Non-pigmented ciliary epithelial cell (primary cell): ENCODE data around the gene TMPRSS2.
"Not testable (repeated sequence)": the region's sequence is repeated elsewhere in the genome, so short reads cannot be mapped to it uniquely, and the experiment has no call there.

ENCODE experiments used
- DNase-seq: peaks from one replicate; pipeline ENCODE4 v3.0.0-alpha.2; 2010; ENCODE audit warnings: low read depth

Gene TMPRSS2

DNA sequence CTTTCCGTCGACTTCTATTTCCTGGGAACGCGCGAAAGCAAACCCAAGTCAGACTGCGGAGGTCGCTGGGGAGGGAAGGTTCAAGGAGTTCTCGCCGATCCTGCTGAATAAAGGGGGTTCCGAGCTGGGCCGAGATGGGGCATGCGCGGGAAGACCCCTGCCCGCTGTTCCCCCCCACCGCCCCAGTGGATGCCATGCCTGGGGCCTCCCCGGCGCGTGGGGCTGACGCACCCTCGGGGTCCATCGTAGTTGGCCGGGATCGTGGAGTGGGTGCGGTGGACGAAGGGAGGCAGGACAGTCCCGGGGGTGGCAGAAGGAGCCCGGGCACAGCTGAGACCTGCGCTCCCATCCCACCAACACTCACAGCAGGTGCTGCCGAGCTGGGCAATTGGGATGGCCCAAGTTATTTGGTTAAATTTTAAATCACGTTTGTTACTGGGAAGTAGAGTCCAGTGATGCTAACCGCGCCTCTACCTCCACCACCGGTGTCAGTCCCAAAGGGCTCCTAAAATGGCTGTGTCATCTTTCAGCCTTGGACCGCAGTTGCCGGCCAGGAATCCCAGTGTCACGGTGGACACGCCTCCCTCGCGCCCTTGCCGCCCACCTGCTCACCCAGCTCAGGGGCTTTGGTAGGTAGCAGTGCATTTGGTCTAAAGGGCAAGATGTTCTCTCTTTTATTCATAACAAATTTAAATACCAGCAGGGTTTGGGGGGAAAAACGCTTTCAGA lies 81.1 kb downstream of the TMPRSS2 start:
- DNase-seq, result no peak

DNA sequence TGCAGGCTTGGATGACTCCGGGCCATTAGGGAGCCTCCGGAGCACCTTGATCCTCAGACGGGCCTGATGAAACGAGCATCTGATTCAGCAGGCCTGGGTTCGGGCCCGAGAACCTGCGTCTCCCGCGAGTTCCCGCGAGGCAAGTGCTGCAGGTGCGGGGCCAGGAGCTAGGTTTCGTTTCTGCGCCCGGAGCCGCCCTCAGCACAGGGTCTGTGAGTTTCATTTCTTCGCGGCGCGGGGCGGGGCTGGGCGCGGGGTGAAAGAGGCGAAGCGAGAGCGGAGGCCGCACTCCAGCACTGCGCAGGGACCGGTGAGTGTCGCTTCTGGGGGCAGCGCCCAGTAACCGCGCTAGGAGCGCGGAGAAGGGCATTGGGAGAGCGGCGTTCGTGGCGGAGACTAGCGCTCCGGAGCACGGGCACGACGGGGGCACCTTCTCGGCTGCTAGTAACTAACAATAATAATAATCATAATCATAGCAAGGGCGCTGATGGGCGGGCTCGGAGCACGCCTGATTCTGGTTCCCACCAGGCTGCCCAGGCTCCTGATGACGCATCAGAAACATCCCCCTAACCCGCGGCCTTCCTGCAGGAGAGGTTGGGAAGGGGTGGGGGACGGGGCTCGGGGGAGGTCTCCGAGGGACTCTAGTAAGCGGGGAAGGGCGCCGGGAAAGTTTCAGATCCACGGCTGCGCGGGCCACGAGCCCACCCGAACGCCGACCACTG lies 81.8 kb downstream of the TMPRSS2 start, which contains the start of gene MX1:
Gene MX1 (plus strand): TSS at position 286 of the 722 bp plus-strand sequence. CDS start 5,832 bp downstream, outside the sequence.
- no peak for DNase-seq

DNA sequence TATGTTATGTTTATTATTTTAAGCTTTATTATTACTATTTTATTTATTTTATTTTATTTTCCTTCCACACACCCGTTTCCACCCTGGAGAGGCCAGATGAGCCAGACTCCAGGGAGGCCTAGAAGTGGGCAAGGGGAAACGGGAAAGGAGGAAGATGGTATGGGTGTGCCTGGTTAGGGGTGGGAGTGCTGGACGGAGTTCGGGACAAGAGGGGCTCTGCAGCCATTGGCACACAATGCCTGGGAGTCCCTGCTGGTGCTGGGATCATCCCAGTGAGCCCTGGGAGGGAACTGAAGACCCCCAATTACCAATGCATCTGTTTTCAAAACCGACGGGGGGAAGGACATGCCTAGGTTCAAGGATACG lies 82.4 kb downstream of the TMPRSS2 start:
- no peak for DNase-seq

DNA sequence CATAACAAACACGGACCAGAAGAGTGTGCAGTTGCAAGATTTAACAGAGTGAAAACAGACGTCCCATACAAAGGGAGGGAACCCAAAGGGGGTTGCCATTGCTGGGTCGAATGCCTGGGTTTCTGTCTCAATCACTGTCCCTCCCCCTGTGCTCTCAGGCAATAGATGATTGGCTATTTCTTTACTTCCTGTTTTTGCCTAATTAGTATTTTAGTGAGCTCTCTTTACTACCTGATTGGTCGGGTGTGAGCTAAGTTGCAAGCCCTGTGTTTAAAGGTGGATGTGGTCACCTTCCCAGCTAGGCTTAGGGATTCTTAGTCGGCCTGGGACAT lies 84.7 kb downstream of the TMPRSS2 start:
- not testable (repeated sequence) for DNase-seq

DNA sequence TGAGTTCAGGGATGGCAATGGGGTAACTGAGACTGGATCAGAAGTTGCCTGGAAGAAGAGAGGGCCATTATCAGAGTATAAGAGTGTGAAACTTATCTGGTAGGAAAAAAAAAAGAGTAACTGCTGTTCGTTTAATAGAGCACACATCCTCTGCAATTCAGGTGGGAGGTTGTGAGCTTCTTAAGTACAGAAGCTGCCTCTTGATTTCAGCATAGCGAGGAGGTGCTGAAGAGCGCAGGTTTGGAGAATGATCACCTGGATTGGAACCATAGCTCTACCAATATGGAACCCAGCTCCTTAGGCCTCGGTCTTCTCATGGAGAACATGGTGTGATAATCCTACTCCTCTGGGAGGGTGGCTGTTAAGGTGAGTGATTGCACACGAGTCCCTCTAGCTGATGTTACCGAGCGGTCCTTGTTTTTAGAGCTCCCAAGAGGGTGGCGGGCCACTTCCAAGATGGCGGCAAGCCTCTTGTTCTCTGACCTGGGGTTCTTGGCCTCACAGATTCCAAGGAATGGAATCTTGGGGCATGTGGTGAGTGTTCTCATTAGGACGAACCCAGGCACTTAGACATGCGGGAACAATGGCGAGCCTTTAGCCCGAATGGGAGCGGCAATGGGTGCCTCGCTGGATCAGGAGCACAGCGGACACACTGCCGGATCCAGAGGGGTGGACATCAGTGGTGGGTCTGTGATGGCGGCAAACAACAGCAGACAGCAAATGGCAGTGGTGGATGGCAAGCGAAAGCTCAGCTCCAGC lies 85.2 kb downstream of the TMPRSS2 start:
- DNase-seq, result no peak

DNA sequence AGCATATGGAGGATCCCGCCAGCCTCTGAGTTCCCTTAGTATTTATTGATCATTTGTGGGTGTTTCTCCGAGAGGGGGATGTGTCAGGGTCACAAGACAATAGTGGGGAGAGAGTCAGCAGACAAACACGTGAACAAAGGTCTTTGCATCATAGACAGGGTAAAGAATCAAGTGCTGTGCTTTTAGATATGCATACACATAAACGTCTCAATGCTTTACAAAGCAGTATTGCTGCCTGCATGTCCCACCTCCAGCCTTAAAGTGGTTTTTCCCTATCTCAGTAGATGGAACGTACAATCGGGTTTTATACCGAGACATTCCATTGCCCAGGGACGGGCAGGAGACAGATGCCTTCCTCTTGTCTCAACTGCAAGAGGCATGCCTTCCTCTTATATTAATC lies 87.0 kb downstream of the TMPRSS2 start:
- not testable (repeated sequence) for DNase-seq

DNA sequence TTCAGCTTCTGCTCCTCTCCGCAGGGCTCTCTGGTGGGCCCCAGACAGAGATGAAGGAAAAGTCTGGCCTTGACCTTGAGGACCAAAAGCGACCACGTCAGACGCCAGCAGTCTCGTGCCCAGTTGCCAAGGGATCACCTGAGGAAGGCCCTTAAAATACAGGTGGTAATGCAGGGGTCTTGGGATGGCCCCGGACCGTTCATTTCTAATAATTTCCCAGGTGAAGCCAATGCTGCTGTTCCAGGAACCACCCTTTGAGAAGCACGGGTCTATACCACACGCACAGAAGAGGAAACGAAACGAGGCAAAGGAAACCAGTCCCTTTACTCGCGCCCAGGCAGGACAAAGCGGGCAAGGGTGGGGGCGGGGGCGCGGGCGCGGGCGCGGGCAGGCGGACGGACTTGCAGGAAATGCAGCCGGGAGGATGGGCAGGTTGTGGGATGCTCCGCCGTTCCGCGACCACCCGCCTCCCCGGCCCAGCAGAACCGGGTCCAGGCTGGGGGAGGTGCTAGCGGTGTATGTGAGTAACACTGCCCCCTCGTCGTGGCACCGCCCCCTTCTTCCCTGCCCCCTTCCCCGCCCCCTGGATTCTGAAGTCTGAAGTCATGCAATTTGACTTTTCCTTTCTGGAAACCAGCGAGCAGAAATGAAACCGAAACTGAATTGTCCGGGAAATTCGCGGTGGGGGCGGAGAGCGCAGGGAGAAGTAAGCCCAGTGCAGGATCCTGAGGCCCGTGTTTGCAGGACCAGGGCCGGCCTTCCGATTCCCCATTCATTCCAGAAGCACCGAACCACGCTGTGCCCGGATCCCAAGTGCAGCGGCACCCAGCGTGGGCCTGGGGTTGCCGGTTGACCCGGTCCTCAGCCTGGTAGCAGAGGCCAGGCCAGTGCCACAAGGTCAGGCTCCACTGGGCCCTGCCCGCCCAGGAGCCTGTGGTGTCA lies 87.8 kb downstream of the TMPRSS2 start:
- peak; percentile 63 for DNase-seq

DNA sequence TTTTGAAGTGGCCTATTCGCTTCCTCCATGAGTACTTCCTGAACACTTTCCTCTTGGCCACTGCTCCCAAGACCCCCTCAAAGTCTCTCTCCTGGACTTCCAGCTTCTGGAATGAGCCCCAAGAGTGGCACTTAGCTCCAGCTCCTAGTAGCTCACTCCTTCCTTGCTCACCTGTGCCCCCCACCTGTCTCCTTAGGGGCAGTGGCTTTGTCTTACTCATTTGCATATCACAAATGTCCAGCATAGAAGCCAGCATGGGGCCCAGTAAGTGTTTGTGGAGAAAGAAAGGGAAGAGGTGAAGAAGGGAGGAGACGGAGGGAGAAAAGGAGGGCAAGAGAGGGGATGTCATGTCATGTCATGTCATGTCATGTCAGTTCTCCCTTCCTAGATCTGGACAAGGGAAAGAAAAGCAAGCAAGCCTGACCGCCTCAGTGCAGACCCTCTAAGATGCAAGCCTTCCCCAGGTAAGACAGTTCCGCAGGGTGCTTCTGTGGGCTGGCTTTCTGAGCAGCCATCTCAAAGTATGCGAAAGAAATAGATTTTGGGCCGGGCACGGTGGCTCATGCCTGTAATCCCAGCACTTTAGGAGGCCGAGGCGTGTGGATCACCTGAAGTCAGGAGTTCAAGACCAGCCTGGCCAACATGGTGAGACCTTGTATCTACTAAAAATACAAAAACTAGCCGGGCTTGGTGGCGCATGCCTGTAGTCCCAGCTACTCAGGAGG lies 88.8 kb downstream of the TMPRSS2 start:
- DNase-seq, result no peak

DNA sequence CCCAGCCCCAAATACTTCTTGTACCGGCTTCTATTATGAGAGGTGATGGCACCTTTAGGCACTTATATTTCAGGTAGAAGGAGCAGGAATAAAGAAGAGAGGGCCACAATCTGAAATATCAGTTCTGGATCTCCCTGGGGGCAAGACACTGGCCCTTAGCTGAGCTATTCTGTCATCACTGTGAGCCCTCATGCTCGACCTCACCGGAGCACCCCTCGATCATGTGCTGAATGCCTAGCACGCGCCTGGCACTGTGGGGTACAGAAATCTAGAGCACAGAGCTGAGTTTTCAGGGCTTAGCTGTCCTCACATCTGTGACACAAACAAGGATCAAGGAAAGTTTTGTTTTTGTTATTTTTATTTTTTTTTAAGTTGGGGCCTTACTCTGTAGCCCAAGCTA lies 89.6 kb downstream of the TMPRSS2 start:
- no peak for DNase-seq

DNA sequence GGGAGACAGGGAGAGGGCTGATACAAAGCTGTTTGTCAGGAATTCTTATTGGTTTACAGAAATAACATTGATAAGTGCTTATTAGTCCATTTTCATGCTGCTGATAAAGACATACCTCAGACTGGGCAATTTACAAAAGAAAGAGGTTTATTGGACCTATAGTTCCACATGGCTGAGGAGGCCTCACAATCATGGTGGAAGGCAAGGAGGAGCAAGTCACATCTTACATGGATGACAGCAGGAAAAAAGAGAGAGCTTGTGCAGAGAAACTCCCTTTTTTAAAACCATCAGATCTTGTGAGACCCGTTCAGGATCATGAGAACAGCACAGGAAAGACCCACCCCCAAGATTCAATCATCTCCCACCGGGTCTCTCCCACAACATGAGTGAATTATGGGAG lies 90.5 kb downstream of the TMPRSS2 start:
- not testable (repeated sequence) for DNase-seq
